UCSD-AML1 (cell line): ENCODE results near the gene TMPRSS2.
A peak's percentile ranks its signal among the peaks of the same experiment; 100 is the strongest.

Experiments used
- DNase-seq: peaks from one replicate; lab custom pipeline; 2025; ENCODE audit not compliant: unreplicated experiment; lab: John Stamatoyannopoulos, UW

TMPRSS2 gene

GRCh38 chr21:41482980-41483379 lies 25.0 kb downstream of the TMPRSS2 start:
- DNase-seq = no peak

DNA sequence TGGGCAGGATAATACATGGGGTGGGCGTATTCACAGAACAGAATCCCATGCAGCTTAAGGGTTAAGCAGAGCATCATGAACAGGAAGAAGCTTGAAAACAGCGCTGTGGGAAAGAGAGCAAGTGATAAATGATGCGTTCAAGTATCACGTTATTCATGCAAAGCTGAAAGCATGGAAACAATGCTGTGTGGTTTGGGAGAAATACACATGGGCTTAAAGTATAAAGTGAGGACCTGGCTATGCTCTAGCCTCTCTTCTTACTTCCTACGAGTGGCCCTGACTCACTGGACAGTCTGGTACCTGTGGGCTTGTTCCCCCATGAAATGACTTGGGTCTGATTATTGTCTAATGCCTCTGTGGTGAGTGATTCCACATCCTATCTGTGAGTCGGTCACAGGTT lies 25.7 kb downstream of the TMPRSS2 start:
- DNase-seq = no peak

DNA sequence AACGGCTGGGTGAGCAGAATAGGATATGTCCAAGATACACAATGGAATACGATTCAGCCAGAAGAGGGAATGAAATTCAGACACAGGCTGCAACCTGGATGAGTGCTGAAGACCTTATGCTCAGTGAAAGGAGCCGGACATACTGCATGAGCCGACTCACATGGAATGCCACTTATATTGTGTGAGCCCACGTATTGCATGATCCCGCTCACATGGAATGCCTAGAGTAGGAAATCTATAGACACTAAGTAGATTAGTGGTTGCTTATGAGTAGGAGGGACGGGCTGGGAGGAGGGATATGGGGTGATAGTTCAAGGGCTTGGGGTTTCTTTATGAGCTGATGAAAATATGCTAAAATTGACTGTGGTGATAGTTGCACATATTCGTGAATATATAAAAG lies 26.8 kb downstream of the TMPRSS2 start:
- DNase-seq = no peak

DNA sequence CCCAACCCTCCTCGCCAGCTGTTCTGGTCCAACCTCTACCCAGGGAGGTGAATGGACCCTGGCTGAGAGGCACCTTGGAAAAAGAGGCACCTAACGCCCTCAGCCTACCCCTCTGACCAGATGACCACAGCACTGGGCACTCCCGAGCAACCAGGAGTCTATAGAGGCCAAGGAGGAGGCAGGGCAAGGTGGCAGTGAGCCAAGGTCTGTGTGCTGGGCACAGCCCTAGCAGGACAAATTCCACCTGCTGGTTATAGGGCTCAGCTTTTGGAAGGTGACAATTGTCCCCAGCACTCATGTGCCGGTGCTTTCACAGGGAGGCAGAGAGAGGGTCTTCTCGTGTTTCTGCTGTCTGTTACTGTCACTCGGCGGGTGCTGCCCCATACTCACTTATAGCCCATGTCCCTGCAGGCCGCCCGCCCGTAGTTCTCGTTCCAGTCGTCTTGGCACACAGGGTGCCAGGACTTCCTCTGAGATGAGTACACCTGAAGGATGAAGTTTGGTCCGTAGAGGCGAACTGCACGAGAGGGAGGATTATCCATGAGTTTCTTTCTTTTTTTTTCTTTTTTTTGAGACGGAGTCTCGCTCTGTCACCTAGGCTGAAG lies 27.8 kb downstream of the TMPRSS2 start:
- DNase-seq = no peak

DNA sequence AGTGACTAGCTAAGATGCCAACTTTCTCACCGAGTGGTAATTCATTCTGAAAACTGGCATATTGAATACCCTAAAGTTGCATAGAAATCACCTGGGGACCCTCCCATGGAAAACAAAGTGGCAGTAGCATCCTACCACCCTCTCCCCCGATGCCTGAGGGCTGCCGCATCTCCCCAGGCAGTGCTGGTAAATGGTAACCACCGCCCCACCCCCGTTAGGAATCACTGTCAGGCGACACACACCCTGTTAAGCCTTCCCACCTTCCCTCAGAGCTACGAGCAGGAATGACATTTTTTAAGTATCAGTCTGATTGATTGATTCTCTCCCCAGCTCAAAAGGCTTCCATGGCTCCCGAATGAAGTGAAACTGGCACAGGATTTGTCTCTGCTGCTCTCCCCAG lies 28.3 kb downstream of the TMPRSS2 start:
- DNase-seq = no peak

- DNase-seq = no peak
Observed at GRCh38 chr21:41478319-41479177, 29.4 kb downstream of the TMPRSS2 start.

- DNase-seq = no peak
Observed at GRCh38 chr21:41477641-41478318, 30.2 kb downstream of the TMPRSS2 start.

- DNase-seq = no peak
Observed at GRCh38 chr21:41475714-41476420, 32.1 kb downstream of the TMPRSS2 start.

DNA sequence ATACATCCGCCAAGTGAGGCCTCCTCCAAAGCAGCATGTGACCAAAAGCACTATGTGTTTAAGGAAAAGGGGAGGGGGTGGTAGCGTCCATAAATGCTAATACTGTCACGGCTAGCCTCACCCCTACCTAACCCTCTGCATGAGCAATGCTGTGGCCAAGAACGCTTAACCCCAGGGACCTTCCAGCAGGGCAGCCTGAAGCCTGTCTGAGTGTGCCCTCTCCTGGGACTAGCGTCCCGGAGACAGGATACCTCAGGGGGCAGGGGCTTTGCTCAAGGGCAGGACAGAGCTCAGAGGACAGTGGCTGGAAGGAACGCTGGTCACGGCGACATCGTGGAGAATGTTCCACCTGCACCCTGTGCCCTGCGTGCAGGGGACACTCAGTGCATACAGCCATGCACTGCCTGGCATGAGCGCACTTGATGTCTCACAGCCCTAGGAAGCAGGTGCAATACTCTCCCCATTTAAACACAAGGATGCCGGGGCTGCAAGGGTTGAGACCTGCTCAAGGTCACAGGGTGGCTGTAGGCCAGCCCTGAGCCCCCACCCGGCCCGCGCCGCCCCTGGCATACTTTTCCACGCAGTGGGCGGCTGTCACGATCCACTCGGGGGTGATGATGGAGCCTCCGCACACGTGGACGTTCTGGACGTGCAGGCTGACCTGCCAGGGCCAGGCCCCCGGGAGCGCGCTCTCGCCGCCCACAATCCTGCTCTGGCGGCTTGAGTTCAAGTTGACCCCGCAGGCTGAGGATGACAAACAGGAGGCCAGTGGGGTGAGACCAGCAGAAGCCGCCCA lies 35.0 kb downstream of the TMPRSS2 start:
- DNase-seq = no peak

DNA sequence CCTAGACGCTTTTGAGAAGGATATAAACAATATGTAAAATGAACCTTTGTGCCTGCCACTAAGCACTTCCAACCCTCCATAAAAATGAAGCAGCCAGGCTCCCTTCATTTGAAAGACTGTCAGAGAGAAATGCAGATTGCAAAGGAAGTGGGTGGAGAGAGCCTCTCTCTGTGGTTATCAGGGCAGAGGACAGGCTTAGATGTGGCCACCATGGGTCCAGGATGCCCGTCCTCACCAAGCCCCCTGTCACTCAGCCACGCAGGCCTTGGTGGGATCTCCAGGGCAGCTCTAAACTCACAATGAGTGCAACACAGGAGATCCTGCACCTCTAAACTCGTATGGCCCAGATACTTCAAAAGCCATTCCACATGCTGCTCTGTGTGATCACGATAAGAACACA lies 37.9 kb downstream of the TMPRSS2 start:
- no peak for DNase-seq

- no peak for DNase-seq
Observed at GRCh38 chr21:41466024-41466820, 41.7 kb downstream of the TMPRSS2 start.

DNA sequence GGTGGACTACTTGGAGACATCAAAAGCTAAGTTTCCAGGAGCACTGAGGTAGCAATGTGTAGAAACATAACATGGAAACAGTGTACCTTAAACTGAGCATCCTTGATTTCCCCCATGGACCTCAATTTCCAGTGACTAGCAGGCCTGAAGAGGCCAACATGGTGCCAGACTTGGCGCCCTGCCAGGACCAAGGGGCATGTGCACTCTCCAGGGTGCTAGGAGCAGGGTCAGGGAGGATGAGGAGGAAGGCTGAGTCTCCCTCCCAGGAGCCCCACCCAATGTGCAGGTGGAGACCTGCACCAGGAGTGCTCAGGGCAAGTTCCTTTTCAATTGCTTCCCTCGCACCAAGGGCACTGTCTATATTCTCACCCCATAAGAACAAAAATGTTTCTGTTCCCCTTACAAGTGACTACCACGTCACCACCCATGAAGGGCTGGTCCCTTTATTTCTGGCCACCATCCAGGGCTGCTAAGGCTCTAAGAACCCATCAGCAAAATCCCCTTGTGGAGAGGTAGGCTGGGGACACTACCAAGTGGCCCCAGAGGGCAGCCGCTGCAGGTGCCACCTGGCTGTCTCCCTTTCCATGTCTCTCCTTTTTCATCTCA lies 42.7 kb downstream of the TMPRSS2 start:
- no peak for DNase-seq

DNA sequence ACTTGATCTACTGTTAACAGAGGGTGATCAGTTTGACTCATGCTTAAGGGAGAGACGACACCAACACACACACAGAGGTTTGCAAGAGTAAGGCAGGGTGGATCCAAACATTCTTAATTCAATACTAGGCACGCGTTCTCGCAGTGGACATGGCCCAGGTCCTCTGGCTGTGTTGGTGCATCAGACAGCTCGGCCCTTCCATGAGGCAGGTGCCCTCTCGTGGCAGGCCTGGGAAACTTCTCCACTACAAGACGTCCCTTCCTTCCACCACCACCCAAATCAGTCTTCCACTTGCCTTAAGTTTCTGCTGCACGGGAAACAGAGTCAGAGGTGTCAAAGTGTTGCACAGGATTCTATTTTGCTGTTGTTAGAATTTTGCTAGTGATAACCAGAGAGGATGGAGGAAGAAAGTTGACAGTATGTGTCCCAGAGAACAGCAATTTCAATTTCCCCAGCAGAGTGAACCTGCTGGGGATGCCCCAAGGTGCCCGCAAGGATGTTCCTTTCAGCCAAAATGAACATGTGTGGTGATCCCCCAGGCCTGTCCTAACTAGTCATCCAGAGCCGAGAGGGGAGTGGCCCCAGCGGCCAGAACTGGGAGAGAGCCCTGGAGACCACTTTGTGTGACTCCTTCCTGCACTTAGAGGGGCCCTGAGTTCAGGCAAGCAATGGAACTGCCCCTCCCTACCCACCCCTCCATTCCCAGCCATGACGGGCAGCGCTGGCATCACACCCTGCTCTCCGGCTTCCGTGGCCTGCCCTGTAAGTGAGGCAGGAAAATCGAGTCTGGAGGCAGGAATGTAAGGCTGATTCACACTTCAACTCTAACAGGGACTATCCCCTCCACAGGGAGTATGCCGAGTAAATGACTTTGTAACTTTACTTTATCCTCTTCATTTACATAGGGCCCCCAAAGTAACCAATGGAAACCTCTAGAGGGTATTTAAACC lies 47.1 kb downstream of the TMPRSS2 start:
- peak; percentile 62 for DNase-seq

GRCh38 chr21:41459884-41460534 lies 47.9 kb downstream of the TMPRSS2 start:
- peak; percentile 47 for DNase-seq

- DNase-seq = no peak
Observed at GRCh38 chr21:41458559-41458958, 49.4 kb downstream of the TMPRSS2 start.

DNA sequence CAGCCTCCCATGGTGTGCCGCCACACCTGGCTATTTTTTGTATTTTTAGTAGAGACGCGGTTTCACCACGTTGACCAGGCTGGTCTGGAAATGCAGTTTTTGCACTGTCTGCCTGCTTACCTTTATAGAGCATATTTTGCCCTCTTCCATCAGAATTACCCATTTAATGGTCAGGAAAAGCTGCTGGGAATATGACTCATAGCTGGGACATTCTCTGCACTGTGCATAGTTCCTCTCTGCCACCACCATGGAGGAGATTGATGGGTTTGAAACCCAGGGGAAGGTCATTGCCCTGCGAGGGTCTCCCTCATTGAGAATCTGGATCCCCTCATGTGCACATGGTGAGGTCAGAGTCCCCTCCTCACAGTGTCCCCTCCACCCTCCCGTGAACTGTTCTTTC lies 49.8 kb downstream of the TMPRSS2 start:
- DNase-seq = no peak

GRCh38 chr21:41453761-41454160 lies 54.2 kb downstream of the TMPRSS2 start:
- no peak for DNase-seq

DNA sequence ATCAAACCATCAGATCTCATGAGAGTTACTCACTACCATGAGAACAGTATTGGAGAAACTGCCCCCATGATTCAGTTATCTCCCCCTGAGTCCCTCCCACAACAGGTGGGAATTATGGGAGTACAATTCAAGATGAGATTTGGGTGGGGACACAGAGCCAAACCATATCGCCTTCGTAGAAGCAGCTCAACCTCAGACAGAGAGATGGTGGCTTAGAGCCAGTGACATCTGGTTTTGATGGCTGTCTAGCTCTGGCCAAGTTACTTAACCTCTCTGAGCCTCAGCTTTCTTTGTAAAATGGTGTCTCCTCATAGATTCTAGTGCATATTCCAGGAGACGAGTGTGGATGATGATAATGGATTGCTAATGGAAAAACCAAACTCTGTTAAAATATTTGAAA lies 54.8 kb downstream of the TMPRSS2 start:
- DNase-seq = no peak
